Stomach (tissue), 9 donors: ENCODE measurements around the gene NPS. TPM values are rescaled to one million over a fixed set of nuclear protein-coding genes. Genes with fewer than 3 reads are reported as not detected.

Source experiments
- DNase-seq, 2 donors: peaks; one replicate each; pipeline versions ENCODE4 v3.0.0 to v3.0.0-alpha.2; 2013 to 2019
- H3K27ac ChIP-seq, 5 donors: fragments of 200-600 bp in 4 of 5; sonication (generic) in 4 of 5; one replicate each; pipeline ENCODE4 v1.5.1; 2013 to 2019; ENCODE audit warnings: mild to moderate bottlenecking in 1 of 5, moderate library complexity in 1 of 5
- H3K27me3 ChIP-seq, 3 donors: fragments of 200-600 bp; sonication (generic); one replicate each; pipeline ENCODE4 v1.5.1; 2017 to 2019; ENCODE audit warnings: mixed run types in 1 of 3
- H3K36me3 ChIP-seq, 4 donors: fragments of 200-600 bp; sonication (generic); 1 replicate in 3 of 4; 2 replicates in 1 of 4; pipeline ENCODE4 v1.5.1; 2016 to 2019
- H3K4me1 ChIP-seq, 4 donors: fragments of 200-600 bp; sonication (generic); one replicate each; pipeline ENCODE4 v1.5.1; 2016 to 2019
- H3K4me3 ChIP-seq, 4 donors: fragments of 200-600 bp; sonication (generic) in 3 of 4; one replicate each; pipeline ENCODE4 v1.5.1; 2016 to 2019; ENCODE audit warnings: mild to moderate bottlenecking in 1 of 4
- H3K9me3 ChIP-seq, 4 donors: fragments of 200-600 bp; sonication (generic); one replicate each; pipeline ENCODE4 v1.5.1; 2016 to 2019
- CTCF ChIP-seq, 7 experiments: fragments of 450-650 bp in 4 of 7; fragments of 200-600 bp in 3 of 7; sonication (generic) in 3 of 7; IDR thresholded peaks; one replicate each; pipeline ENCODE4 v1.5.1; 2016 to 2019; ENCODE audit warnings: antibody characterized with exemption in 7 of 7, control low read depth in 2 of 7, mild to moderate bottlenecking in 1 of 7
- EP300 ChIP-seq: sonication (generic); formaldehyde crosslinking; IDR thresholded peaks from one replicate; pipeline ENCODE4 v1.6.1; 2017; ENCODE audit warnings: antibody characterized with exemption
- POLR2A ChIP-seq, 4 donors: fragments of 450-650 bp; IDR thresholded peaks; one replicate each; pipeline ENCODE4 v1.6.1; 2016; ENCODE audit warnings: antibody characterized with exemption in 4 of 4, control low read depth in 2 of 4, mild to moderate bottlenecking in 1 of 4, moderate library complexity in 1 of 4
- POLR2AphosphoS5 ChIP-seq, 3 donors: sonication (generic); formaldehyde crosslinking; IDR thresholded peaks; one replicate each; pipeline ENCODE4 v1.6.1; 2016; ENCODE audit warnings: antibody characterized with exemption in 3 of 3
- WGBS, 5 donors: extraction: QIAGEN DNeasy Blood & Tissue Kit in 3 of 5; methylation state at CpG; one replicate each; pipeline versions ENCODE4 v1.1.5 to v1.1.7; 2013 to 2018; 5-methylcytosine and 5-hydroxymethylcytosine counted together
- intact Hi-C: fragments of 100-400 bp; cut with DNase I; formaldehyde crosslinking; loops from one replicate; pipeline ENCODE4 v1.15.1; 2023; ENCODE audit warnings: low total_unique reads
- polyA plus RNA-seq, 3 donors: library from polyadenylated mRNA; stranded (reverse); fragments of 200-250 nt; gene quantifications; one replicate each; pipeline ENCODE4 v1.2.3, GENCODE V29; 2013
- total RNA-seq, 5 donors: library from RNA; depleted of rRNA; stranded (reverse); fragments of >200 nt; gene quantifications; one replicate each; pipeline versions ENCODE4 v1.1.0 to v1.2.3, GENCODE V29; 2014 to 2016
- donor health status: healthy with polysubstance abuse.
- donor health status: Bipolar disorder and iron deficiency.
- donor health status: healthy.

The NPS gene
- total and polyA plus RNA-seq, 8 donors, result not detected

GRCh38 chr10:127523476-127523875, 25.6 kb upstream of the NPS start:
- TF ChIP-seq CTCF (IDR thresholded peaks at IDR 0.05) (no peak), POLR2A (IDR thresholded peaks at IDR 0.05) (no peak), EP300 (no peak), POLR2AphosphoS5 (IDR thresholded peaks at IDR 0.05) (no peak)
- Histone ChIP-seq H3K27me3 (no peaks in the 10 kb centered on the region), H3K9me3 (peaks cover 0 to 4% (median 0%) of the 10 kb centered on the region in 4 donors), H3K36me3 (no peaks in the 10 kb centered on the region), H3K4me3 (no peak overlapping the region), H3K27ac (no peak overlapping the region), H3K4me1 (no peaks in the 10 kb centered on the region)
- intact Hi-C loops, result no loop called here
- WGBS, 5 donors, result 70 to 79% (median 74%) methylated on average over 6 of the region's 6 CpGs
- DNase-seq, result peak in 1 of 2 donors; percentile 52

GRCh38 chr10:127524229-127524628, 24.9 kb upstream of the NPS start:
- 20 to 33% (median 31%) methylated on average over 1 of the region's 1 CpG for WGBS, 5 donors
- no peak for DNase-seq
- Histone ChIP-seq H3K4me1 (no peaks in the 10 kb centered on the region), H3K36me3 (no peaks in the 10 kb centered on the region), H3K27ac (no peak overlapping the region), H3K4me3 (no peak overlapping the region), H3K9me3 (peaks cover 0 to 4% (median 0%) of the 10 kb centered on the region in 4 donors), H3K27me3 (no peaks in the 10 kb centered on the region)
- TF ChIP-seq POLR2AphosphoS5 (IDR thresholded peaks at IDR 0.05), result no peak
- no peak for TF ChIP-seq CTCF (IDR thresholded peaks at IDR 0.05)
- no peak for TF ChIP-seq POLR2A (IDR thresholded peaks at IDR 0.05)
- no peak for TF ChIP-seq EP300
- intact Hi-C loops, result no loop called here

GRCh38 chr10:127524908-127525665, 24.0 kb upstream of the NPS start:
- no peaks in the 10 kb centered on the region for H3K9me3 ChIP-seq
- 69 to 80% (median 78%) methylated on average over 7 of the region's 7 CpGs for WGBS, 5 donors
- intact Hi-C loops, result no loop called here
- H3K36me3 ChIP-seq, result no peaks in the 10 kb centered on the region
- no peak overlapping the region for H3K4me3 ChIP-seq
- DNase-seq, result no peak
- peaks cover 0 to 3% (median 0%) of the 10 kb centered on the region in 3 donors for H3K27me3 ChIP-seq
- no peaks in the 10 kb centered on the region for H3K4me1 ChIP-seq
- TF ChIP-seq CTCF (IDR thresholded peaks at IDR 0.05) (no peak), POLR2AphosphoS5 (IDR thresholded peaks at IDR 0.05) (no peak), EP300 (no peak), POLR2A (IDR thresholded peaks at IDR 0.05) (no peak)
- H3K27ac ChIP-seq, result no peak overlapping the region

GRCh38 chr10:127525686-127526085, 23.4 kb upstream of the NPS start:
- TF ChIP-seq POLR2A (IDR thresholded peaks at IDR 0.05) (no peak), POLR2AphosphoS5 (IDR thresholded peaks at IDR 0.05) (no peak), CTCF (IDR thresholded peaks at IDR 0.05) (no peak), EP300 (no peak)
- intact Hi-C loops, result no loop called here

More at GRCh38 chr10:127525686-127526085, 23.4 kb upstream of the NPS start:
- DNase-seq, result no peak
- Histone ChIP-seq H3K27ac (no peak overlapping the region), H3K4me1 (no peaks in the 10 kb centered on the region), H3K27me3 (peaks cover 0 to 3% (median 0%) of the 10 kb centered on the region in 3 donors), H3K36me3 (no peaks in the 10 kb centered on the region), H3K4me3 (no peak overlapping the region), H3K9me3 (no peaks in the 10 kb centered on the region)
- 72 to 84% (median 80%) methylated on average over 3 of the region's 3 CpGs for WGBS, 5 donors
